GM12864 (cell line): ENCODE measurements around the gene DCXR.

ENCODE experiments used
- DNase-seq: peaks from one replicate; pipeline ENCODE4 v3.0.0-alpha.2; 2011; ENCODE audit warnings: low read depth
- H3K4me3 ChIP-seq: 2 replicates; pipeline ENCODE4 v1.5.1; 2011; ENCODE audit warnings: mild to moderate bottlenecking, low read depth, low read length, control low read depth
- CTCF ChIP-seq: IDR thresholded peaks from 2 replicates; pipeline ENCODE4 v1.5.1; 2011; ENCODE audit warnings: low read depth, mild to moderate bottlenecking, moderate library complexity, low read length, control low read depth, inconsistent platforms; ENCODE audit errors: missing control alignments

Gene DCXR

GRCh38 chr17:82070611-82071010 lies 33.1 kb upstream of the DCXR start:
- no peak for DNase-seq
- H3K4me3 ChIP-seq = no peak overlapping the region
- TF ChIP-seq CTCF = no peak

DNA sequence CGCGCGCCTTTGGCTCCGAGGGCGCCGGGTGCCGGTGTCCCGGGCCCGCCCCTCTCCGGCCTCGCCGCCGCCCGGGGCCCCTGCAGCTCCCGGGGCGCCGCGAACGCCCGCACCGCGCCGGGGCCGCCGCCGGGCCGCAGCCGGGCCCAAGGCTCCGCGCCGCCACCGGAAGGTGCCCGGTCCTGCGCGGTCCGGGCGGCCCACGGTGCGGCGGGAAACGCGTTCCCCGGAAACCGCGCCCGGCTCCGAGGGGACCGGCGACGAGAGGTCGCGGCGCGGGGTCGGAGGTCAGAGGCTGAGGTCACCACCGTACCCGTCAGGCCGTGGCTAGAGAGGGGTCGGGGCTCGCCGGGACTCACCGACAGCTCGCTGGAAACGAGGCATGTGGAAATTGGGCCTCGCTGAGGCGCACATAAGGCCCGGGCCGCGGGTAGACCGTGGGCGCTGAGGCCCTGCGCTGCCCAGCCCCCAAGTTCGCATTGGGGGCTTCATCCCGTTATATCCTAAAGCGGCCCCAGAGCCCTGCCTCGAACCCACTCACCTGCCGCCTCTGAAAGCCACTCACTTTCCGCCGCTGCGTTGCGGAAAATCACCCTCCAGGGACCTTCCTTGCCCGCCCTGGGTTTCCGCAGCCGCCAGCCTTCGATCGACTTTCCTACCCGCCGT lies 28.3 kb upstream of the DCXR start, which contains the start of gene DUS1L:
Gene DUS1L (minus strand): TSS at position 167 of the 666 bp plus-strand sequence. CDS start 745 bp downstream, outside the sequence.
- peak; percentile 16 for DNase-seq
- TF ChIP-seq CTCF = no peak

DNA sequence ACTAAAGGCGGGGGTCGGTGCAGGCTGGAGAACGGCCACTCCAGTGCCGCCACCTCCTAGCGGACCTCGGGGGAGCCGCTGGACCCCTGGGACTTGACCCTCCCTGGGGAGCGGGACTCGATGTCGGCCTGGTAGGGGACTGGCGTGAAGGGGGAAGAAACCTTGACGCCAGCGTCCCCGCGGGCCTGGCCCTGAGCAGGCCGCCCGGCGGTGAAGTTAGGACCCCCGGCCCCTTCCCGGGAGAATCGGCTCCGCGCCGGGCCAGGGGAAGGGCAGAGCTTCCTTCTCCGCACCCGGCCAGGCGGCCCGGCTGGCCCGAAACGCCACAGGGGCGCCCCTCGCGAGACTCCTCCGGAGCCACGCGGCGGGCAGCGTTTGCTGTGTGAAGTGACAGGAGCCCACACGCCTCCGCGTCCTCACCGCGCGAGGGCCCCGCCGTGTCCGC lies 27.7 kb upstream of the DCXR start:
- TF ChIP-seq CTCF = no peak
- DNase-seq = no peak
- peak overlapping the region; percentile 97 for H3K4me3 ChIP-seq

More for the DNA sequence above, 28.3 kb upstream of the DCXR start, which contains the start of gene DUS1L:
- peak within 1 kb of the TSS; percentile 97 for H3K4me3 ChIP-seq

- no peak for DNase-seq
- peak overlapping the region; percentile 97 for H3K4me3 ChIP-seq
- TF ChIP-seq CTCF = no peak
These were observed 27.1 kb upstream of the DCXR start for GRCh38 chr17:82064433-82065192.

DNA sequence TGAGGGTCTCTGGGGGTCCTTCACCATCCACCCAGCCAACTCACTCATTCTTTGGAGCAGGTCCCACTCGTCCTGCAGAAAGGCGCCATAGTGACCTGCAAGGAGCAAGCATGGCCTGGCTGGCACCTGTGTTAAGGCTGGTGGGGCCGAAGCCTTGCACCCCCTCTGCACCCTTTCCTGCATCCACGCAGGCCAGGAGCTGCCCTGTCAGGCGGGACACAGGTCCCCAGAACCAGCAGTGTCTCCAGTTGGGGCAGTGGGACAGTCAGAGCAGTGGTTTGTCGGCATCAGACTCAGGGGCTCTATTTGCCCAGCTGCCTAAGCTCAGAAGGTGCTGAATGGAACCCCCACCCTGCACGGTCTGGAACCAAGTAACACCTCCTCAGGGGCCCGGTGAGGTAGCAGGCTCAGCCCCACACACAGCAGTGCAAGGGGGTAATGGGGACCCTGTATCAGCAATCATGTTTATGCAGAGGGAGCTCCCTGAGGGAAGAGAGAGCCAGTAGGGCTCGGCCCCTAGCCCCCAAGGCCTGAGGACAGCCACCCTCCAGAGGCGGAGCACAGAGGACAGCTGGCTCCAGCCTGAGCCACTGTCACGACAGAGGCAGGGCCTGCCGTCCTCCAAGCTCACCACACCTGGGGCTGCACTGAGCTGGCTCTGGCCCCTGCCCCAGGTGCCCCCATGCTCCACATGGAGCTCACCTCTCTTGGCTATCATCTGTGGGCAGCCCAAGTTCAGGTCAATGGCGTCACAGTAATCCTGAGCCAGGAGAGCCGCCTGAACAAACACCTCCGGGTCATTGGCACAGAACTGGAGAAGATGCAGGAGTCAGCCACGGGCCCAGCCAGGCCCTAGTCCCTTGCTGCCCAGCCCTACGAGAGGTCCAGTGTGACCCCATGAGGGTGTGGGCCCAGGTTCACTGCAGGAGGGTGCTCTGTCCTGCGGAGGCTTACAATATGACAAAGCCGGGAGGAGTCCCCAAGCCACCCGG lies 26.2 kb upstream of the DCXR start:
- no peak for DNase-seq
- no peak for TF ChIP-seq CTCF
- H3K4me3 ChIP-seq = peak overlapping the region; percentile 97; the same call in 1 of the 2 replicates

DNA sequence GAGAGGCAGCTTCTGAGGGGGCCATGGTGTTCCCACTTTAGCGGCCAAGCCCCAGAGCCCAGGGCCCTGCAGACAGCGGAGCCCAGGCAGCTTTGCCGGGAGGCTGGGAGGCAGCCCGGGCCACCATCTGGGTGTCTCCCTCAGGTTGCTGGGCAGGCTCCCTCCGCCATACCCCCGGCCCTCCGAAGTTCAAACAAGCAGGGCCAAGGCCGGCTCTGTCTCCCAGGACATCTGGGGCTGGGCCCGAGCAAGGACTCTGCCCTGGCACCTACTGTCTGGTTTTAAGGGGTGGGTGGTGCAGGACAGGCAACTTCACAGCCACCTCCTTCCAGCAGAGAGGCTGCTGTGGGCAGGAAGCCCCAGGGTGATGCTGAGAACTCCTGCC lies 25.5 kb upstream of the DCXR start:
- no peak overlapping the region for H3K4me3 ChIP-seq
- TF ChIP-seq CTCF = no peak
- DNase-seq = no peak
